GM23248 (cell line): ENCODE measurements around the gene ZNF195.

Experiments
- EZH2 ChIP-seq: fragments of 200-600 bp; sonication (generic); IDR thresholded peaks from 2 replicates; pipeline ENCODE4 v1.6.1; 2018; ENCODE audit warnings: antibody characterized with exemption, mild to moderate bottlenecking; ENCODE audit not compliant: insufficient read depth, poor library complexity, severe bottlenecking
- EZH2phosphoT487 ChIP-seq: fragments of 200-600 bp; sonication (generic); IDR thresholded peaks from 2 replicates; pipeline ENCODE4 v1.6.1; 2018; ENCODE audit warnings: antibody characterized with exemption, moderate library complexity, mild to moderate bottlenecking, low read depth; ENCODE audit not compliant: insufficient read depth

- TF ChIP-seq EZH2 = no peak
- TF ChIP-seq EZH2phosphoT487 = no peak
Measured at GRCh38 chr11:3375552-3375951, 3.4 kb downstream of the ZNF195 start.
